Omental fat pad (tissue), 4 donors: Measurements from ENCODE around the gene MYO3A. TPM values are rescaled to one million over a fixed set of nuclear protein-coding genes. Genes with fewer than 3 reads are reported as not detected.

Source experiments
- ATAC-seq: fragments of 150-250 bp; one replicate; pipeline ENCODE4 v1.9.1; 2016; ENCODE audit warnings: mild to moderate bottlenecking, moderate library complexity; ENCODE audit not compliant: low FRiP score
- DNase-seq: peaks from one replicate; pipeline ENCODE4 v3.0.0-alpha.2; 2019; ENCODE audit warnings: low spot score
- total RNA-seq, 4 donors: library from RNA; depleted of rRNA; stranded (reverse); fragments of >200 nt; gene quantifications; one replicate each; pipeline ENCODE4 v1.1.0, GENCODE V29; 2016
- TF ChIP-seq, protein P1 (sequence below), 3 donors: fragments of 450-650 bp; IDR thresholded peaks; one replicate each; pipeline ENCODE4 v1.5.1; 2016 to 2017; ENCODE audit warnings: antibody characterized with exemption in 3 of 3, mild to moderate bottlenecking in 3 of 3, moderate library complexity in 2 of 3

MYO3A gene
- total RNA-seq, 4 donors from 2014 or later = 0.32 to 1.6 (median 0.50) TPM; not detected in 1

DNA sequence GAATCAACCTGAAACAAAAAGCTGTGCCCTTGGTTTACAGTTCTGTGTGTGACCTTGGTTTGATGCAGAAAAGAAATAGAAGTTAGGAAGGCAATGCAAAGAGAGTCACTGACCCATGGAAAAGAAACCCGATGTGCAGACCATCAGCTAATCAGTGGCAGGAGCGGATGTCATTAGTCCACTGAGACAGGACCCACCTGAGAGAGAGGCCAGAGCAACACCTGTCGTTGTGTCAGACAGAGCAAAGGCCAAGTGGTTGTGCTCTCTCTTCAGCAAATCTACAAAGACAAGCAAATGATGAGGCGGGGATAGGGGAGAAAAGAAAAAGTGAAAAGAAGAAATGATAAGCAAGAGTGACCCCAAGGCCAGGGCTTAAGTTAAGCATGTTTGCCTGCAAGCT is 291.3 kb downstream of the MYO3A start:
- TF ChIP-seq, protein P1, sequence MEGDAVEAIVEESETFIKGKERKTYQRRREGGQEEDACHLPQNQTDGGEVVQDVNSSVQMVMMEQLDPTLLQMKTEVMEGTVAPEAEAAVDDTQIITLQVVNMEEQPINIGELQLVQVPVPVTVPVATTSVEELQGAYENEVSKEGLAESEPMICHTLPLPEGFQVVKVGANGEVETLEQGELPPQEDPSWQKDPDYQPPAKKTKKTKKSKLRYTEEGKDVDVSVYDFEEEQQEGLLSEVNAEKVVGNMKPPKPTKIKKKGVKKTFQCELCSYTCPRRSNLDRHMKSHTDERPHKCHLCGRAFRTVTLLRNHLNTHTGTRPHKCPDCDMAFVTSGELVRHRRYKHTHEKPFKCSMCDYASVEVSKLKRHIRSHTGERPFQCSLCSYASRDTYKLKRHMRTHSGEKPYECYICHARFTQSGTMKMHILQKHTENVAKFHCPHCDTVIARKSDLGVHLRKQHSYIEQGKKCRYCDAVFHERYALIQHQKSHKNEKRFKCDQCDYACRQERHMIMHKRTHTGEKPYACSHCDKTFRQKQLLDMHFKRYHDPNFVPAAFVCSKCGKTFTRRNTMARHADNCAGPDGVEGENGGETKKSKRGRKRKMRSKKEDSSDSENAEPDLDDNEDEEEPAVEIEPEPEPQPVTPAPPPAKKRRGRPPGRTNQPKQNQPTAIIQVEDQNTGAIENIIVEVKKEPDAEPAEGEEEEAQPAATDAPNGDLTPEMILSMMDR (IDR thresholded peaks at IDR 0.05) = no peak
- no peak for ATAC-seq

GRCh38 chr10:26227786-26228185 is 293.8 kb downstream of the MYO3A start:
- ATAC-seq (no peak), DNase-seq (no peak)
- TF ChIP-seq, protein P1 (IDR thresholded peaks at IDR 0.05) = no peak

More for the DNA sequence above, 291.3 kb downstream of the MYO3A start:
- no peak for DNase-seq

DNA sequence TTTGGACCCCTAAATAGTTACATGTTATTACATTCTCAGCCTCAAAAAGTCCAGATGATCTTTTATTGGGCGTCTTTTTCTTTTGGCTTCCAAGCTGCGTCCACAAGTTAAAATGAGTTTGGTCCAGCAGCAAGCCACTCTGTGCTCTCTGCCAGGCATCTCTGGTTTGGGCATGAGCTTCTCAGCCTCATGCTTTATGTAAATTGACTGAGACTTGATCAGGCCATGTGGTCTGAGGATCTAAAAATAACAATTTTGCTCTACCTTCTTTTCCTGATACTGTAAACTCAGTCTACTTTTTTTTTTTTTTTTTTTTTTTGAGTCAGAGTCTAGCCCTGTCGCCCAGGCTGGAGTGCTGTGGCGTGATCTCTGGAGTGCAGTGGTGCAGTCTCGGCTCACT is 298.1 kb downstream of the MYO3A start:
- ATAC-seq (no peak), DNase-seq (no peak)
- TF ChIP-seq, protein P1 (IDR thresholded peaks at IDR 0.05) = no peak

GRCh38 chr10:26235761-26236160 is 301.7 kb downstream of the MYO3A start:
- ATAC-seq = no peak
- TF ChIP-seq, protein P1 (IDR thresholded peaks at IDR 0.05) = no peak
- no peak for DNase-seq

- TF ChIP-seq, protein P1 (IDR thresholded peaks at IDR 0.05) = no peak
- DNase-seq (no peak), ATAC-seq (no peak)
These were observed 304.3 kb downstream of the MYO3A start for GRCh38 chr10:26238378-26238777.

GRCh38 chr10:26242706-26243350 is 308.8 kb downstream of the MYO3A start:
- DNase-seq (no peak), ATAC-seq (no peak)
- TF ChIP-seq, protein P1 (IDR thresholded peaks at IDR 0.05) = no peak

- TF ChIP-seq, protein P1 (IDR thresholded peaks at IDR 0.05) = no peak
- DNase-seq (no peak), ATAC-seq (no peak)
These were observed 309.3 kb downstream of the MYO3A start for GRCh38 chr10:26243351-26243720.
